H1 (cell line): ENCODE measurements around the gene TMEM273. TPM values are rescaled to one million over a fixed set of nuclear protein-coding genes. Genes with fewer than 3 reads are reported as not detected.

Experiments
- CREB1 ChIP-seq: IDR thresholded peaks from 2 replicates; pipeline ENCODE4 v1.6.1; 2012; ENCODE audit warnings: inconsistent platforms
- EGR1 ChIP-seq: IDR thresholded peaks from 2 replicates; pipeline ENCODE4 v1.6.1; 2011; ENCODE audit warnings: low read depth, low read length, borderline replicate concordance
- JUND ChIP-seq: IDR thresholded peaks from 2 replicates; pipeline ENCODE4 v1.6.1; 2011; ENCODE audit warnings: mild to moderate bottlenecking, improper control_type of control experiment, low read length
- KDM4A ChIP-seq: IDR thresholded peaks from one replicate; pipeline ENCODE4 v1.7.1; 2012; ENCODE audit warnings: low read depth, mild to moderate bottlenecking, moderate library complexity, low read length, inconsistent platforms; ENCODE audit not compliant: severe bottlenecking
- NANOG ChIP-seq: IDR thresholded peaks from 2 replicates; pipeline ENCODE4 v1.6.1; 2011; ENCODE audit warnings: low read length, low read depth, mild to moderate bottlenecking, inconsistent platforms; ENCODE audit not compliant: insufficient read depth, poor library complexity, severe bottlenecking
- PHF8 ChIP-seq: fragments of 200-600 bp; sonication (generic); conservative IDR thresholded peaks from 2 replicates; pipeline ENCODE4 v1.7.1; 2012; ENCODE audit warnings: low read depth, mild to moderate bottlenecking, inconsistent platforms, low read length, moderate library complexity
- POLR2A ChIP-seq, 2 experiments: IDR thresholded peaks; 1 replicate in 1 of 2; 2 replicates in 1 of 2; pipeline ENCODE4 v1.6.1; 2011; ENCODE audit warnings: low read depth in 2 of 2, low read length in 2 of 2, mild to moderate bottlenecking in 2 of 2; ENCODE audit errors: control extremely low read depth in 1 of 2
- RFX5 ChIP-seq: IDR thresholded peaks from 2 replicates; pipeline ENCODE4 v1.6.1; 2011; ENCODE audit warnings: low read depth, low read length, improper control_type of control experiment, borderline replicate concordance
- TAF1 ChIP-seq: IDR thresholded peaks from 2 replicates; pipeline ENCODE4 v1.6.1; 2011; ENCODE audit warnings: mild to moderate bottlenecking, low read depth, low read length
- polyA plus RNA-seq, 7 experiments: library from polyadenylated mRNA; depleted of rRNA in 3 of 7; stranded (reverse) in 5 of 7; unstranded in 2 of 7; fragments of >200 nt in 5 of 7; fragments of 200-250 nt in 2 of 7; gene quantifications; 1 replicate in 5 of 7; 2 replicates in 1 of 7; 4 replicates in 1 of 7; pipeline versions ENCODE4 v1.2.1 to v1.2.3, GENCODE V29; 2011 to 2013; ENCODE audit warnings: missing spikeins in 2 of 7, mixed read lengths in 2 of 7
- total RNA-seq: library from RNA; stranded (reverse); fragmentation: NEBNext Ultra II Directional; extraction: Animal tissue kit (Norgen Biotek cat#: 25700); gene quantifications from 2 replicates; pipeline ENCODE4 v1.2.1, GENCODE V29; 2021
- TF ChIP-seq, protein P1 (sequence below): fragments of 300-600 bp; sonication (generic); IDR thresholded peaks from 2 replicates; pipeline ENCODE4 v1.7.1; 2012; ENCODE audit warnings: low read length, moderate library complexity, mild to moderate bottlenecking, inconsistent platforms; ENCODE audit not compliant: insufficient replicate concordance
- TF ChIP-seq, protein P2 (sequence below): IDR thresholded peaks from 2 replicates; pipeline ENCODE4 v1.6.1; 2012; ENCODE audit warnings: low read length, inconsistent platforms

Gene TMEM273
- total and polyA plus RNA-seq, 2 of the 8 experiments (the other 6 are each of a cell fraction or from before 2014, with no cell fraction given), result not detected

DNA sequence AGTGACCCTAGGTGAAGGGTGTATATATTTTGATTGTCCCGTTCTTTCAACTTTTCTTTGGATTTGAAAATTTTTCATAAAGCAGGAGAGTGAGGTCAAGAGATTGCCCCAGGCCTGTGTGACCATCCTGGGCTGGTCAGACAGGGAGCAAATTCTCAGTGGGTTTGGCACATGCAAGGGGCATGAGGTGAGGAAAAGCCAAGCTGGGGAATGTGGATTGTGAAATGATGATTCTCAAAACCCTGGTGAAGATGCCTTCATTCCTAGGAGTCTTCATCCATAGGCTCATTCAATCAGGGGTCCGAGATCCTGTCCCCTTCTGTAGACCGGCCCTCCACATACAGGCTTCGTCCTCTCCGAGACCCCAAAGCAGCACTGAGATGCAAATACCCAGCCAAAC lies 27.4 kb downstream of the TMEM273 start (continued):
- TF ChIP-seq, protein P1, sequence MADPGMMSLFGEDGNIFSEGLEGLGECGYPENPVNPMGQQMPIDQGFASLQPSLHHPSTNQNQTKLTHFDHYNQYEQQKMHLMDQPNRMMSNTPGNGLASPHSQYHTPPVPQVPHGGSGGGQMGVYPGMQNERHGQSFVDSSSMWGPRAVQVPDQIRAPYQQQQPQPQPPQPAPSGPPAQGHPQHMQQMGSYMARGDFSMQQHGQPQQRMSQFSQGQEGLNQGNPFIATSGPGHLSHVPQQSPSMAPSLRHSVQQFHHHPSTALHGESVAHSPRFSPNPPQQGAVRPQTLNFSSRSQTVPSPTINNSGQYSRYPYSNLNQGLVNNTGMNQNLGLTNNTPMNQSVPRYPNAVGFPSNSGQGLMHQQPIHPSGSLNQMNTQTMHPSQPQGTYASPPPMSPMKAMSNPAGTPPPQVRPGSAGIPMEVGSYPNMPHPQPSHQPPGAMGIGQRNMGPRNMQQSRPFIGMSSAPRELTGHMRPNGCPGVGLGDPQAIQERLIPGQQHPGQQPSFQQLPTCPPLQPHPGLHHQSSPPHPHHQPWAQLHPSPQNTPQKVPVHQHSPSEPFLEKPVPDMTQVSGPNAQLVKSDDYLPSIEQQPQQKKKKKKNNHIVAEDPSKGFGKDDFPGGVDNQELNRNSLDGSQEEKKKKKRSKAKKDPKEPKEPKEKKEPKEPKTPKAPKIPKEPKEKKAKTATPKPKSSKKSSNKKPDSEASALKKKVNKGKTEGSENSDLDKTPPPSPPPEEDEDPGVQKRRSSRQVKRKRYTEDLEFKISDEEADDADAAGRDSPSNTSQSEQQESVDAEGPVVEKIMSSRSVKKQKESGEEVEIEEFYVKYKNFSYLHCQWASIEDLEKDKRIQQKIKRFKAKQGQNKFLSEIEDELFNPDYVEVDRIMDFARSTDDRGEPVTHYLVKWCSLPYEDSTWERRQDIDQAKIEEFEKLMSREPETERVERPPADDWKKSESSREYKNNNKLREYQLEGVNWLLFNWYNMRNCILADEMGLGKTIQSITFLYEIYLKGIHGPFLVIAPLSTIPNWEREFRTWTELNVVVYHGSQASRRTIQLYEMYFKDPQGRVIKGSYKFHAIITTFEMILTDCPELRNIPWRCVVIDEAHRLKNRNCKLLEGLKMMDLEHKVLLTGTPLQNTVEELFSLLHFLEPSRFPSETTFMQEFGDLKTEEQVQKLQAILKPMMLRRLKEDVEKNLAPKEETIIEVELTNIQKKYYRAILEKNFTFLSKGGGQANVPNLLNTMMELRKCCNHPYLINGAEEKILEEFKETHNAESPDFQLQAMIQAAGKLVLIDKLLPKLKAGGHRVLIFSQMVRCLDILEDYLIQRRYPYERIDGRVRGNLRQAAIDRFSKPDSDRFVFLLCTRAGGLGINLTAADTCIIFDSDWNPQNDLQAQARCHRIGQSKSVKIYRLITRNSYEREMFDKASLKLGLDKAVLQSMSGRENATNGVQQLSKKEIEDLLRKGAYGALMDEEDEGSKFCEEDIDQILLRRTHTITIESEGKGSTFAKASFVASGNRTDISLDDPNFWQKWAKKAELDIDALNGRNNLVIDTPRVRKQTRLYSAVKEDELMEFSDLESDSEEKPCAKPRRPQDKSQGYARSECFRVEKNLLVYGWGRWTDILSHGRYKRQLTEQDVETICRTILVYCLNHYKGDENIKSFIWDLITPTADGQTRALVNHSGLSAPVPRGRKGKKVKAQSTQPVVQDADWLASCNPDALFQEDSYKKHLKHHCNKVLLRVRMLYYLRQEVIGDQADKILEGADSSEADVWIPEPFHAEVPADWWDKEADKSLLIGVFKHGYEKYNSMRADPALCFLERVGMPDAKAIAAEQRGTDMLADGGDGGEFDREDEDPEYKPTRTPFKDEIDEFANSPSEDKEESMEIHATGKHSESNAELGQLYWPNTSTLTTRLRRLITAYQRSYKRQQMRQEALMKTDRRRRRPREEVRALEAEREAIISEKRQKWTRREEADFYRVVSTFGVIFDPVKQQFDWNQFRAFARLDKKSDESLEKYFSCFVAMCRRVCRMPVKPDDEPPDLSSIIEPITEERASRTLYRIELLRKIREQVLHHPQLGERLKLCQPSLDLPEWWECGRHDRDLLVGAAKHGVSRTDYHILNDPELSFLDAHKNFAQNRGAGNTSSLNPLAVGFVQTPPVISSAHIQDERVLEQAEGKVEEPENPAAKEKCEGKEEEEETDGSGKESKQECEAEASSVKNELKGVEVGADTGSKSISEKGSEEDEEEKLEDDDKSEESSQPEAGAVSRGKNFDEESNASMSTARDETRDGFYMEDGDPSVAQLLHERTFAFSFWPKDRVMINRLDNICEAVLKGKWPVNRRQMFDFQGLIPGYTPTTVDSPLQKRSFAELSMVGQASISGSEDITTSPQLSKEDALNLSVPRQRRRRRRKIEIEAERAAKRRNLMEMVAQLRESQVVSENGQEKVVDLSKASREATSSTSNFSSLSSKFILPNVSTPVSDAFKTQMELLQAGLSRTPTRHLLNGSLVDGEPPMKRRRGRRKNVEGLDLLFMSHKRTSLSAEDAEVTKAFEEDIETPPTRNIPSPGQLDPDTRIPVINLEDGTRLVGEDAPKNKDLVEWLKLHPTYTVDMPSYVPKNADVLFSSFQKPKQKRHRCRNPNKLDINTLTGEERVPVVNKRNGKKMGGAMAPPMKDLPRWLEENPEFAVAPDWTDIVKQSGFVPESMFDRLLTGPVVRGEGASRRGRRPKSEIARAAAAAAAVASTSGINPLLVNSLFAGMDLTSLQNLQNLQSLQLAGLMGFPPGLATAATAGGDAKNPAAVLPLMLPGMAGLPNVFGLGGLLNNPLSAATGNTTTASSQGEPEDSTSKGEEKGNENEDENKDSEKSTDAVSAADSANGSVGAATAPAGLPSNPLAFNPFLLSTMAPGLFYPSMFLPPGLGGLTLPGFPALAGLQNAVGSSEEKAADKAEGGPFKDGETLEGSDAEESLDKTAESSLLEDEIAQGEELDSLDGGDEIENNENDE, result no peak
- TF ChIP-seq, protein P2, sequence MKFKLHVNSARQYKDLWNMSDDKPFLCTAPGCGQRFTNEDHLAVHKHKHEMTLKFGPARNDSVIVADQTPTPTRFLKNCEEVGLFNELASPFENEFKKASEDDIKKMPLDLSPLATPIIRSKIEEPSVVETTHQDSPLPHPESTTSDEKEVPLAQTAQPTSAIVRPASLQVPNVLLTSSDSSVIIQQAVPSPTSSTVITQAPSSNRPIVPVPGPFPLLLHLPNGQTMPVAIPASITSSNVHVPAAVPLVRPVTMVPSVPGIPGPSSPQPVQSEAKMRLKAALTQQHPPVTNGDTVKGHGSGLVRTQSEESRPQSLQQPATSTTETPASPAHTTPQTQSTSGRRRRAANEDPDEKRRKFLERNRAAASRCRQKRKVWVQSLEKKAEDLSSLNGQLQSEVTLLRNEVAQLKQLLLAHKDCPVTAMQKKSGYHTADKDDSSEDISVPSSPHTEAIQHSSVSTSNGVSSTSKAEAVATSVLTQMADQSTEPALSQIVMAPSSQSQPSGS, result no peak
- TF ChIP-seq PHF8, result no peak
- no peak for TF ChIP-seq JUND
- TF ChIP-seq RFX5, result no peak
- no peak for TF ChIP-seq NANOG
- no peak for TF ChIP-seq POLR2A (IDR thresholded peaks at IDR 0.05; ENCODE audit: control extremely low read depth in 1 of 2, low read depth in 2 of 2, low read length in 2 of 2)
- no peak for TF ChIP-seq TAF1
- TF ChIP-seq CREB1, result no peak
- no peak for TF ChIP-seq EGR1
- TF ChIP-seq KDM4A, result no peak
- TF ChIP-seq, all 59 proteins: peak for 0
